Neural cell (in vitro differentiated cells): Measurements from ENCODE around the gene RGS5.

Experiments
- CTCF ChIP-seq: fragments of 450-650 bp; IDR thresholded peaks from 2 replicates; pipeline ENCODE4 v1.5.1; 2014; ENCODE audit warnings: antibody characterized with exemption, mild to moderate bottlenecking, moderate library complexity; ENCODE audit not compliant: poor library complexity, severe bottlenecking
- POLR2AphosphoS5 ChIP-seq: IDR thresholded peaks from 2 replicates; pipeline ENCODE4 v1.6.1; 2012
- REST ChIP-seq: IDR thresholded peaks from 2 replicates; pipeline ENCODE4 v1.6.1; 2012; ENCODE audit warnings: borderline replicate concordance

- TF ChIP-seq CTCF (no peak), POLR2AphosphoS5 (no peak), REST (no peak)
Observed at GRCh38 chr1:163094182-163094581, 108.5 kb downstream of the RGS5 start.
